ENCODE measurements around the gene GP1BA.

GRCh38 chr17:4945944-4946280 lies 13.8 kb downstream of the GP1BA start:
- TF ChIP-seq, protein P1, sequence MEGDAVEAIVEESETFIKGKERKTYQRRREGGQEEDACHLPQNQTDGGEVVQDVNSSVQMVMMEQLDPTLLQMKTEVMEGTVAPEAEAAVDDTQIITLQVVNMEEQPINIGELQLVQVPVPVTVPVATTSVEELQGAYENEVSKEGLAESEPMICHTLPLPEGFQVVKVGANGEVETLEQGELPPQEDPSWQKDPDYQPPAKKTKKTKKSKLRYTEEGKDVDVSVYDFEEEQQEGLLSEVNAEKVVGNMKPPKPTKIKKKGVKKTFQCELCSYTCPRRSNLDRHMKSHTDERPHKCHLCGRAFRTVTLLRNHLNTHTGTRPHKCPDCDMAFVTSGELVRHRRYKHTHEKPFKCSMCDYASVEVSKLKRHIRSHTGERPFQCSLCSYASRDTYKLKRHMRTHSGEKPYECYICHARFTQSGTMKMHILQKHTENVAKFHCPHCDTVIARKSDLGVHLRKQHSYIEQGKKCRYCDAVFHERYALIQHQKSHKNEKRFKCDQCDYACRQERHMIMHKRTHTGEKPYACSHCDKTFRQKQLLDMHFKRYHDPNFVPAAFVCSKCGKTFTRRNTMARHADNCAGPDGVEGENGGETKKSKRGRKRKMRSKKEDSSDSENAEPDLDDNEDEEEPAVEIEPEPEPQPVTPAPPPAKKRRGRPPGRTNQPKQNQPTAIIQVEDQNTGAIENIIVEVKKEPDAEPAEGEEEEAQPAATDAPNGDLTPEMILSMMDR (IDR thresholded peaks at IDR 0.05), result no peak
- TF ChIP-seq POLR2AphosphoS5 (IDR thresholded peaks at IDR 0.05) (no peak), POLR2A (IDR thresholded peaks at IDR 0.05) (no peak), EP300 (IDR thresholded peaks at IDR 0.05) (no peak)

Data from suprapubic skin (tissue), 4 donors.